HepG2 (cell line): Measurements from ENCODE around the gene MAMLD1. TPM values are rescaled to one million over a fixed set of nuclear protein-coding genes. Genes with fewer than 3 reads are reported as not detected.

Experiments used
- ATAC-seq: fragments of 200-7000 bp; cut with Tn5 transposase; 3 replicates; pipeline ENCODE4 v1.9.1; 2020; ENCODE audit warnings: mild to moderate bottlenecking, moderate library complexity
- BruUV-seq: library from RNA; stranded (reverse); fragments of 400-500 nt; replicated peaks from 2 replicates; lab custom pipeline; 2021; lab: Mats Ljungman, UMichigan
- CTCF ChIA-PET: fragments of 300-600 bp; formaldehyde crosslinking; extraction: SDS; loops from one replicate; lab custom pipeline; 2021; ENCODE audit warnings: low total read pairs, inconsistent platforms, low intra/inter-chr PET ratio; lab: Yijun Ruan, JAX
- POLR2A ChIA-PET: fragments of 350-600 bp; sonication (Branson Sonifier 250); formaldehyde crosslinking; loops from one replicate; lab custom pipeline; 2020; ENCODE audit warnings: antibody characterized with exemption, inconsistent platforms; lab: Yijun Ruan, JAX
- DNase-seq: peaks from one replicate; pipeline ENCODE4 v3.0.0-alpha.2; 2015; ENCODE audit warnings: low spot score
- FAIRE-seq: peaks from 3 replicates; lab custom pipeline; 2011; peaks lifted over from hg19 to GRCh38; lab: Jason Lieb, UNC
- H2AFZ ChIP-seq: one replicate; pipeline ENCODE4 v1.6.1; 2011; ENCODE audit warnings: low read length, inconsistent platforms
- H3K27ac ChIP-seq: fragments of 300-600 bp; 3 replicates; pipeline ENCODE4 v1.8.0; 2011; ENCODE audit warnings: mixed run types, mild to moderate bottlenecking, mixed read lengths, low read length, inconsistent platforms; ENCODE audit not compliant: insufficient read depth; ENCODE audit errors: extremely low read length
- H3K27me3 ChIP-seq, 2 experiments: fragments of 200-600 bp in 1 of 2; 2 replicates in 1 of 2; 3 replicates in 1 of 2; pipeline versions ENCODE4 v1.6.0 to v1.8.0; 2011; ENCODE audit warnings: low read length in 2 of 2, mild to moderate bottlenecking in 2 of 2, moderate library complexity in 2 of 2, inconsistent platforms in 1 of 2; ENCODE audit not compliant: insufficient read depth in 2 of 2, control insufficient read depth in 1 of 2
- H3K36me3 ChIP-seq, 2 experiments: fragments of 200-600 bp in 1 of 2; replicated peaks in 1 of 2; 2 replicates in 1 of 2; 3 replicates in 1 of 2; pipeline versions ENCODE4 v1.5.1 to v1.8.0; 2011; ENCODE audit warnings: low read length in 2 of 2, inconsistent platforms in 1 of 2; ENCODE audit not compliant: insufficient read depth in 2 of 2, control insufficient read depth in 1 of 2
- H3K4me1 ChIP-seq: 2 replicates; pipeline ENCODE4 v1.5.1; 2012; ENCODE audit warnings: low read length, inconsistent platforms; ENCODE audit not compliant: insufficient read depth
- H3K4me2 ChIP-seq: 2 replicates; pipeline ENCODE4 v1.6.0; 2011; ENCODE audit warnings: low read depth, low read length, inconsistent platforms
- H3K4me3 ChIP-seq, 3 experiments: fragments of 200-600 bp in 1 of 3; sonication (generic), shearing (Covaris generic) in 1 of 3; replicated peaks in 1 of 3; 2 replicates each; pipeline ENCODE4 v1.5.1; 2011 to 2016; ENCODE audit warnings: low read length in 3 of 3, inconsistent platforms in 2 of 3, low read depth in 2 of 3, mild to moderate bottlenecking in 2 of 3, control low read depth in 1 of 3, mixed read lengths in 1 of 3; ENCODE audit not compliant: insufficient read depth in 1 of 3
- H3K79me2 ChIP-seq: one replicate; pipeline ENCODE4 v1.6.1; 2011; ENCODE audit warnings: low read length, inconsistent platforms; ENCODE audit not compliant: insufficient read depth
- H3K9ac ChIP-seq: 2 replicates; pipeline ENCODE4 v1.6.0; 2011; ENCODE audit warnings: mild to moderate bottlenecking, low read depth, low read length, inconsistent platforms; ENCODE audit not compliant: insufficient read depth
- H3K9me3 ChIP-seq: 2 replicates; pipeline ENCODE4 v1.5.1; 2012; ENCODE audit warnings: mild to moderate bottlenecking, low read length
- H4K20me1 ChIP-seq: 2 replicates; pipeline ENCODE4 v1.6.0; 2011; ENCODE audit warnings: inconsistent platforms, mild to moderate bottlenecking, low read length, moderate library complexity; ENCODE audit not compliant: insufficient read depth
- CHCHD3 ChIP-seq: sonication (generic); formaldehyde crosslinking; IDR thresholded peaks from 2 replicates; pipeline ENCODE4 v1.8.0; 2022; ENCODE audit warnings: mild to moderate bottlenecking, missing genetic modification reagents, moderate library complexity
- HOXA9 ChIP-seq: sonication (generic); formaldehyde crosslinking; IDR thresholded peaks from 2 replicates; pipeline ENCODE4 v1.8.1; 2022; ENCODE audit warnings: missing genetic modification reagents, mild to moderate bottlenecking, moderate library complexity, borderline replicate concordance
- ISX ChIP-seq: sonication (generic); formaldehyde crosslinking; conservative IDR thresholded peaks from 2 replicates; pipeline ENCODE4 v1.5.0; 2020; ENCODE audit warnings: missing genetic modification reagents
- MEIS2 ChIP-seq: sonication (generic); formaldehyde crosslinking; IDR thresholded peaks from 2 replicates; pipeline ENCODE4 v1.9.0; 2021; ENCODE audit warnings: mild to moderate bottlenecking, missing genetic modification reagents
- NCOR1 ChIP-seq: fragments of 200-600 bp; sonication (generic); IDR thresholded peaks from 2 replicates; pipeline ENCODE4 v1.7.0; 2017; ENCODE audit warnings: antibody characterized with exemption, low read length, borderline replicate concordance
- NFKB2 ChIP-seq: sonication (generic); formaldehyde crosslinking; IDR thresholded peaks from 2 replicates; pipeline ENCODE4 v1.4.0; 2020; ENCODE audit warnings: missing genetic modification reagents, borderline replicate concordance
- SMAD9 ChIP-seq: sonication (generic); formaldehyde crosslinking; IDR thresholded peaks from 2 replicates; pipeline ENCODE4 v1.5.1; 2020; ENCODE audit warnings: mild to moderate bottlenecking, missing genetic modification reagents
- TCF12 ChIP-seq, 2 experiments: fragments of 450-650 bp in 1 of 2; sonication (generic) in 1 of 2; formaldehyde crosslinking in 1 of 2; IDR thresholded peaks; 2 replicates each; pipeline versions ENCODE4 v1.6.1 to v1.8.0; 2017 to 2022; ENCODE audit warnings: antibody characterized with exemption in 1 of 2, mild to moderate bottlenecking in 1 of 2, missing genetic modification reagents in 1 of 2, moderate library complexity in 1 of 2
- WGBS: methylation state at CpG from one replicate; pipeline ENCODE4 v1.1.6; 2017; ENCODE audit warnings: low lambda C conversion rate; 5-methylcytosine and 5-hydroxymethylcytosine counted together
- in situ Hi-C: cut with HindIII; loops from 2 replicates; pipeline ENCODE4 v1.10.0; 2017; ENCODE audit warnings: low pct_unique_long_range_greater_than_20kb; ENCODE audit not compliant: extremely low pct_ligation_motif_present
- intact Hi-C: fragments of 100-400 bp; cut with micrococcal nuclease; formaldehyde crosslinking; loops from one replicate; pipeline ENCODE4 v1.10.0; 2022; ENCODE audit not compliant: unreplicated experiment
- polyA plus RNA-seq, 8 experiments: library from polyadenylated mRNA; depleted of rRNA in 3 of 8; stranded (reverse) in 7 of 8; unstranded in 1 of 8; fragments of >200 nt; fragmentation: Illumina TruSeq in 4 of 8; extraction: Trizol in 4 of 8; gene quantifications; 2 replicates each; pipeline versions ENCODE4 v1.2.1 to v1.2.3, GENCODE V29; 2011 to 2016; ENCODE audit warnings: low read depth in 4 of 8, missing spikeins in 1 of 8, mixed read lengths in 1 of 8; ENCODE audit not compliant: insufficient read depth in 1 of 8
- total RNA-seq, 5 experiments: library from RNA; depleted of rRNA; stranded (reverse); fragments of >200 nt; fragmentation: Illumina TruSeq; extraction: Trizol; gene quantifications; 2 replicates each; pipeline ENCODE4 v1.2.3, GENCODE V29; 2016; ENCODE audit warnings: low read depth in 1 of 5
- TF ChIP-seq, protein P1 (sequence below): sonication (generic); formaldehyde crosslinking; IDR thresholded peaks from 2 replicates; pipeline ENCODE4 v1.5.0; 2020; ENCODE audit warnings: mild to moderate bottlenecking, missing genetic modification reagents

MAMLD1 gene
- total and polyA plus RNA-seq, 2 of the 13 experiments (the other 11 are each of a cell fraction or from before 2014, with no cell fraction given) = not detected

DNA sequence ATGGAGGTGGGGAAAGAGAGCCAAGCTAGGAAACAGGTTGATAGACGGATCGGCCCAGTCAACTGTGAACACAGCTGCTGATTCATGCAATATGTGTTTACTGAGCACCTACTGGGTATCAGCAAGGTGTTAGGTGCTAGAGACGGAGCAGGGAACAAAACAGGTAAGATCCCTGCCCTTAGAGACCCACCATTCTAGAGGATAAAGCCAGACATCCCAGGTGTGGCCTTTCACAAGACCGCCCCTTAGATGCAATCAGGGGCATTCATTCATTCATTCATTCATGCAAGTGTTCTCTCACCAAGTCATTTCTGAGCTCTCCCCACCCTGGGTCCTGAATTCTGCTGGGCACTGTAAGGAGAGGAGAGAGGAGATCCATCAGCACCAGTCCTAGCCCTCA, 185.1 kb downstream of the MAMLD1 start:
- no peak for FAIRE-seq

More for the DNA sequence above, 185.1 kb downstream of the MAMLD1 start:
- intact Hi-C loops (loop anchor here (10.0 kb wide), 1 partner anchor 167 kb away; no protein-coding TSS in a partner anchor), in situ Hi-C loops (loop anchor here (10.0 kb wide), 1 partner anchor 137 kb away; no protein-coding TSS in a partner anchor)
- H3K27ac ChIP-seq = peak overlapping the region; percentile 48
- no peaks in the 10 kb centered on the region for H3K36me3 ChIP-seq
- H3K79me2 ChIP-seq = no peaks in the 10 kb centered on the region
- CTCF ChIA-PET = no interaction called here
- H3K4me3 ChIP-seq = peak overlapping the region; percentile 23 to 72 (median 37); a peak in 4 of 6 replicates
- H4K20me1 ChIP-seq = no peaks in the 10 kb centered on the region
- no peak for DNase-seq
- BruUV-seq = no TSS peak
- H3K4me1 ChIP-seq = peaks cover 71% of the 10 kb centered on the region
- H2AFZ ChIP-seq = peak overlapping the region; percentile 54
- 0% methylated on average over 2 of the region's 4 CpGs for WGBS
- peak overlapping the region; percentile 59 for H3K9ac ChIP-seq
- ATAC-seq = no peak
- TF ChIP-seq ISX (CRISPR knock-in tag) (no peak), TCF12 (IDR thresholded peaks at IDR 0.05) (no peak), TCF12 (CRISPR knock-in tag; IDR thresholded peaks at IDR 0.05) (no peak), SMAD9 (no peak), NFKB2 (no peak), CHCHD3 (CRISPR knock-in tag) (no peak), HOXA9 (no peak), MEIS2 (CRISPR knock-in tag) (no peak), NCOR1 (no peak)
- TF ChIP-seq, protein P1, sequence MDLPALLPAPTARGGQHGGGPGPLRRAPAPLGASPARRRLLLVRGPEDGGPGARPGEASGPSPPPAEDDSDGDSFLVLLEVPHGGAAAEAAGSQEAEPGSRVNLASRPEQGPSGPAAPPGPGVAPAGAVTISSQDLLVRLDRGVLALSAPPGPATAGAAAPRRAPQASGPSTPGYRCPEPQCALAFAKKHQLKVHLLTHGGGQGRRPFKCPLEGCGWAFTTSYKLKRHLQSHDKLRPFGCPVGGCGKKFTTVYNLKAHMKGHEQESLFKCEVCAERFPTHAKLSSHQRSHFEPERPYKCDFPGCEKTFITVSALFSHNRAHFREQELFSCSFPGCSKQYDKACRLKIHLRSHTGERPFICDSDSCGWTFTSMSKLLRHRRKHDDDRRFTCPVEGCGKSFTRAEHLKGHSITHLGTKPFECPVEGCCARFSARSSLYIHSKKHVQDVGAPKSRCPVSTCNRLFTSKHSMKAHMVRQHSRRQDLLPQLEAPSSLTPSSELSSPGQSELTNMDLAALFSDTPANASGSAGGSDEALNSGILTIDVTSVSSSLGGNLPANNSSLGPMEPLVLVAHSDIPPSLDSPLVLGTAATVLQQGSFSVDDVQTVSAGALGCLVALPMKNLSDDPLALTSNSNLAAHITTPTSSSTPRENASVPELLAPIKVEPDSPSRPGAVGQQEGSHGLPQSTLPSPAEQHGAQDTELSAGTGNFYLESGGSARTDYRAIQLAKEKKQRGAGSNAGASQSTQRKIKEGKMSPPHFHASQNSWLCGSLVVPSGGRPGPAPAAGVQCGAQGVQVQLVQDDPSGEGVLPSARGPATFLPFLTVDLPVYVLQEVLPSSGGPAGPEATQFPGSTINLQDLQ (CRISPR knock-in tag) = no peak
- TF ChIP-seq, all 625 proteins: peak for 0
- Histone ChIP-seq H3K27me3 (no peaks in the 10 kb centered on the region), H3K4me2 (peak overlapping the region; percentile 90), H3K9me3 (no peaks in the 10 kb centered on the region)
- POLR2A ChIA-PET = interaction anchor here (0.7 to 5.4 kb wide), 2 partner anchors 21 to 99 kb away, joined by 3 to 63 read pairs; partner anchors contain the start of gene MTM1
